K562 (cell line): Measurements from ENCODE around the gene SLC9A1. TPM values are rescaled to one million over a fixed set of nuclear protein-coding genes. Genes with fewer than 3 reads are reported as not detected.

Experiments used
- CHCHD3 ChIP-seq: fragments of 250-450 bp; sonication (Bioruptor Pico); IDR thresholded peaks from 2 replicates; pipeline ENCODE4 v2.1.2; 2022; ENCODE audit warnings: mild to moderate bottlenecking
- E2F1 ChIP-seq: sonication (generic); formaldehyde crosslinking; IDR thresholded peaks from 2 replicates; pipeline ENCODE4 v1.8.1; 2023; ENCODE audit warnings: mild to moderate bottlenecking, missing genetic modification reagents, moderate library complexity
- HMBOX1 ChIP-seq: sonication (generic); IDR thresholded peaks from 2 replicates; pipeline ENCODE4 v1.6.1; 2016
- ILF3 ChIP-seq: fragments of 450-650 bp; IDR thresholded peaks from 2 replicates; pipeline ENCODE4 v1.6.1; 2018; ENCODE audit warnings: antibody characterized with exemption, mild to moderate bottlenecking, moderate library complexity, borderline replicate concordance
- IRF2 ChIP-seq: sonication (generic); formaldehyde crosslinking; IDR thresholded peaks from 2 replicates; pipeline ENCODE4 v1.8.1; 2022; ENCODE audit warnings: mild to moderate bottlenecking, missing genetic modification reagents
- KLF10 ChIP-seq: fragments of 250-450 bp; sonication (Bioruptor Pico); IDR thresholded peaks from 2 replicates; pipeline ENCODE4 v1.6.1; 2021; ENCODE audit warnings: matching md5 sums
- KLF13 ChIP-seq: fragments of 450-650 bp; IDR thresholded peaks from 2 replicates; pipeline ENCODE4 v1.6.1; 2016; ENCODE audit warnings: missing genetic modification characterization, low read depth, mild to moderate bottlenecking, missing compliant biosample characterization, moderate library complexity, borderline replicate concordance
- MLLT1 ChIP-seq, 2 experiments: fragments of 450-650 bp; IDR thresholded peaks; 2 replicates each; pipeline ENCODE4 v1.6.1; 2016
- NR1H2 ChIP-seq: sonication (generic); formaldehyde crosslinking; IDR thresholded peaks from 2 replicates; pipeline ENCODE4 v1.4.0; 2020; ENCODE audit warnings: mild to moderate bottlenecking, missing genetic modification reagents
- NRF1 ChIP-seq, 2 experiments: fragments of 450-650 bp; IDR thresholded peaks in 1 of 2; conservative IDR thresholded peaks in 1 of 2; 2 replicates each; pipeline ENCODE4 v1.6.1; 2014; ENCODE audit warnings: mild to moderate bottlenecking in 2 of 2
- PCBP2 ChIP-seq: fragments of 200-400 bp; formaldehyde crosslinking; IDR thresholded peaks from 2 replicates; pipeline ENCODE4 v1.6.1; 2018; ENCODE audit warnings: low read length, low read depth, mild to moderate bottlenecking, moderate library complexity; ENCODE audit not compliant: poor library complexity, severe bottlenecking
- RFX5 ChIP-seq: IDR thresholded peaks from 2 replicates; pipeline ENCODE4 v1.6.1; 2011; ENCODE audit warnings: low read depth, mild to moderate bottlenecking, improper control_type of control experiment, low read length
- STAT6 ChIP-seq: sonication (generic); formaldehyde crosslinking; IDR thresholded peaks from 2 replicates; pipeline ENCODE4 v1.8.1; 2023; ENCODE audit warnings: mild to moderate bottlenecking, missing genetic modification reagents
- THRAP3 ChIP-seq: fragments of 450-650 bp; IDR thresholded peaks from 2 replicates; pipeline ENCODE4 v1.6.1; 2016; ENCODE audit warnings: mild to moderate bottlenecking, inconsistent platforms, borderline replicate concordance
- ZC3H11A ChIP-seq: IDR thresholded peaks from 2 replicates; pipeline ENCODE4 v1.6.1; 2012; ENCODE audit warnings: low read depth, low read length, improper control_type of control experiment
- ZNF133 ChIP-seq: fragments of 250-450 bp; sonication (Bioruptor Pico); IDR thresholded peaks from 2 replicates; pipeline ENCODE4 v1.4.0; 2020; ENCODE audit warnings: mild to moderate bottlenecking
- ZNF384 ChIP-seq: IDR thresholded peaks from 2 replicates; pipeline ENCODE4 v1.6.1; 2012; ENCODE audit warnings: low read depth, low read length, improper control_type of control experiment
- ZNF586 ChIP-seq: fragments of 450-650 bp; formaldehyde crosslinking; conservative IDR thresholded peaks from 2 replicates; pipeline ENCODE4 v1.4.0; 2020; ENCODE audit warnings: mild to moderate bottlenecking, moderate library complexity
- ZNF655 ChIP-seq: fragments of 250-450 bp; sonication (Bioruptor Pico); IDR thresholded peaks from 2 replicates; pipeline ENCODE4 v1.5.0; 2021
- ZNF764 ChIP-seq: fragments of 250-450 bp; sonication (Bioruptor Pico); IDR thresholded peaks from 2 replicates; pipeline ENCODE4 v1.4.0; 2020; ENCODE audit warnings: low read depth, mild to moderate bottlenecking, moderate library complexity
- polyA plus RNA-seq, 8 experiments: library from polyadenylated mRNA; depleted of rRNA in 4 of 8; stranded (reverse) in 5 of 8; unstranded in 3 of 8; fragments of >200 nt; fragmentation: Nextera tagmentation in 2 of 8; fragmentation: Illumina TruSeq in 1 of 8; extraction: Ambion mirVana in 2 of 8; extraction: Trizol in 1 of 8; gene quantifications; 2 replicates each; pipeline versions ENCODE4 v1.2.1 to v1.2.3, GENCODE V29; 2011 to 2014; ENCODE audit warnings: inconsistent platforms in 1 of 8, missing spikeins in 1 of 8
- total RNA-seq, 7 experiments: library from RNA; depleted of rRNA in 6 of 7; stranded (reverse); fragments of >200 nt in 6 of 7; fragmentation: Illumina TruSeq in 2 of 7; extraction: Trizol in 2 of 7; gene quantifications; 2 replicates each; pipeline versions ENCODE4 v1.2.1 to v1.2.3, GENCODE V29; 2011 to 2021; ENCODE audit warnings: low replicate concordance in 1 of 7

SLC9A1 gene
- total and polyA plus RNA-seq, 9 of the 15 experiments (the other 6 are each of a cell fraction or from before 2014, with no cell fraction given): 0.59 to 14.4 (median 2.0) TPM

- TF ChIP-seq HMBOX1 (peak; percentile 80), KLF10 (CRISPR knock-in tag) (no peak), ZC3H11A (peak; percentile 77; the same call in 1 of the 2 replicates), CHCHD3 (CRISPR knock-in tag) (peak; percentile 93; the same call in 1 of the 2 replicates), IRF2 (CRISPR knock-in tag) (no peak), ILF3 (peak; percentile 96; the same call in 1 of the 2 replicates), THRAP3 (no peak; the same call in 1 of the 2 replicates), ZNF764 (CRISPR knock-in tag) (no peak), KLF13 (tag) (peak; percentile 69; the same call in 1 of the 2 replicates), ZNF655 (CRISPR knock-in tag) (no peak), E2F1 (peak; percentile 93), NRF1 (conservative IDR thresholded peaks at IDR 0.05 in 1 of 2, IDR thresholded peaks at IDR 0.05 in 1 of 2) (peak; percentile 52 to 60; a peak in 2 of 4 replicates), ZNF586 (CRISPR knock-in tag) (no peak), STAT6 (CRISPR knock-in tag) (no peak), MLLT1 (IDR thresholded peaks at IDR 0.05) (peak; percentile 49 to 82), NR1H2 (CRISPR knock-in tag) (peak; percentile 93; the same call in 1 of the 2 replicates), RFX5 (0 out of 2 replicates have a peak, but pooled peaks have one; percentile 43), PCBP2 (no peak), ZNF384 (peak; percentile 100), ZNF133 (CRISPR knock-in tag) (no peak)
Measured at GRCh38 chr1:27154991-27155781, at the start of gene SLC9A1 (continued).
